Measurements from ENCODE around the gene SLC25A40.
"Not testable (repeated sequence)": the region's sequence is repeated elsewhere in the genome, so short reads cannot be mapped to it uniquely, and the experiment has no call there.

Gene SLC25A40

DNA sequence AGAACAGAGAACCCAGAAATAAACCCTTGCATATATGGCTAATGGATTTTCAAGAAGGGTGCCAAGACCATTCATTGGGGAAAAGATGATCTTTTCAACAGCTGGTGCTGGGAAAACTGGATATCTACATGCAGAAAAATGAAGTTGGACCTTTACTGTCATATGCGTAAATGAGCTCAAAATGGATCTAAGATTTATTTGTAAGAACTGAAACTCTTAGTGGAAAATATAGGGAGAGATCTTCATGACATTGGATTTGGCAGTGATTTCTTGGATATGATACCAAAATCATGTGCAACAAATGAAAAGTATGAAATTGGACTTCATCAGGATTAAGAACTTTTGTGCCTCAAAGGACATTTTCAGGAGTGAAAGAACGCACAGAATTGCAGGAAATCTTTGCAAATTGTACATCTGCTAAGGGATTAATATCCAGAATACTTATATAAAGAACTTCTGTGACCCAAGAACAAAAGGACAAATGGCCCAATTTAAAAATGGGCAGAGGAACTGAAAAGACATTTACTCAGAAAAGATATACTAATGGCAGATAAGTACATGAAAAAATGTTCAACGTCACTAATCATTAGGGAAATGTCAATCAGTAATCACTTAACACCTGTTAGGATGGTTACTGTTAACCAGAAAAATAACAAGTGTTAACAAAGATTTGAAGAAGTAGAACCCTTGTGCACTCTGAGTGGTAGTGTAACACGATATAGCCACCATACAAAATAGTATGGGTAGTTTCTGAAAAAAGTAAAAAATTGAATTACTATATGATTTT lies 6.2 kb upstream of the SLC25A40 start:
- Histone ChIP-seq H3K9ac (ENCODE audit: low read length) (no peak overlapping the region), H3K4me3 (ENCODE audit: low read length) (no peak overlapping the region), H3K4me1 (ENCODE audit: control insufficient read depth, insufficient read depth, low read length) (peaks cover 4% of the 10 kb centered on the region), H3K36me3 (ENCODE audit: control insufficient read depth, insufficient read depth, low read length) (peaks cover 1% of the 10 kb centered on the region), H3K27me3 (ENCODE audit: control insufficient read depth, insufficient read depth, low read length) (no peaks in the 10 kb centered on the region), H3K27ac (ENCODE audit: low read depth, low read length) (no peak overlapping the region)

DNA sequence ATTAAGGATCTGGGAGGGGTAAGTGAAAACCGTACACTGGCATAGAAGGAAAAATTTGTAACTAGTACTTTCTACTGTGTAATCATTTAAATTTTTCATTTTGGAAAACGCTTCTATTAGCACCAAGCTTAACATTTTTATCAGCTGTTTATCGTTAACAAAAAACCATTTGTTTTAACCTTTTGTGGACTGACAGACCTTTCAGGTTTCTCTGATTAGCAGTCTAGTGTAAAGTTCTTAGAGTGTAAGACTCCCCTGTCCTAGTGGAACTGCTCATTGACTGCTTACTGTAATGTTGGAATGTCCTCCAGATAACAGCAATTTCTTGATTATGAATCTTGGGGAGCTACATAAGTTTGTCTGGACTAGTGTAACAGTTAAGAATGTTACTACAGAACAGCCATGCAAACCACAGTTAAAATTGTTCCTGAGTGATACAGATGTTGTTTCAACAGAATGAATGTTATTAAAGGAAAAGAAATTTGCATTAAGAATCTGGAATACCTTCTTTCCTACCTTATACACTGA lies 2.1 kb upstream of the SLC25A40 start:
- H3K27me3 ChIP-seq (ENCODE audit: control insufficient read depth, insufficient read depth, low read length), result no peaks in the 10 kb centered on the region
- H3K4me3 ChIP-seq (ENCODE audit: low read length), result no peak overlapping the region
- H3K27ac ChIP-seq (ENCODE audit: low read depth, low read length), result no peak overlapping the region
- H3K36me3 ChIP-seq (ENCODE audit: control insufficient read depth, insufficient read depth, low read length), result no peaks in the 10 kb centered on the region
- H3K9ac ChIP-seq (ENCODE audit: low read length), result no peak overlapping the region
- H3K4me1 ChIP-seq (ENCODE audit: control insufficient read depth, insufficient read depth, low read length), result peaks cover 8% of the 10 kb centered on the region

DNA sequence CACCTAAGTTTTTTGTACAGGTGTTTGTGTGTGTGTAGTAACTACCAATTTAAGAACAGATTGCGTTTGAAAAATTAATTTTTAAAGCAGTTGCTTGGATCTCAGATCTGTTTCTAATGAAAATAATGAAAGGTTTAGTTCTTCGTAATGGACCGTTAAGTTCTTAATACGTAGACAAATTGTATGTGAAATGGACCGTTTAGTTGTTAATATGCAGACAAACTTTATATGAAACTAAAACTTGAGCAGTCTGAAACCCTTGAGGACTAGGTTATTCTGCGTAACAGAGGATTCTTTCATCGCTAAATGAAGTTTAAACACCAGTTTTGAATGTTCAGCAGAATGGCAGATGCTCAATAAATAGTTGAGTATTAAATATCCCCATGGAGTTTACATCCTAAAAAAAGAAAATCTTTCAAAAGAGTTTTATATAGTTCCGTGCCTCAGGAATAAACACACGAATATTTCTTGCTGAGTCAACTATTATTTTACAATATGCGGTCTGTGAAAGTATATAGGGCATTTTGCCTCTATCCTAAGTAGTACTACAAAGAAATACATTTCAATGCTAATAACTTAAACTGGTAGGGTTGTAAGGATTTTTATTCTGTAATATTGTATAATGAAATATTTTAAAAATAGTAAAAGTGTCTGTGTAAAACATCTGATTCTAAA lies 1.3 kb upstream of the SLC25A40 start:
- no peaks in the 10 kb centered on the region for H3K27me3 ChIP-seq (ENCODE audit: control insufficient read depth, insufficient read depth, low read length)
- H3K36me3 ChIP-seq (ENCODE audit: control insufficient read depth, insufficient read depth, low read length), result no peaks in the 10 kb centered on the region
- peaks cover 8% of the 10 kb centered on the region for H3K4me1 ChIP-seq (ENCODE audit: control insufficient read depth, insufficient read depth, low read length)
- H3K4me3 ChIP-seq (ENCODE audit: low read length), result peak overlapping the region; percentile 95
- peak overlapping the region; percentile 85 for H3K27ac ChIP-seq (ENCODE audit: low read depth, low read length)
- H3K9ac ChIP-seq (ENCODE audit: low read length), result peak overlapping the region; percentile 90

DNA sequence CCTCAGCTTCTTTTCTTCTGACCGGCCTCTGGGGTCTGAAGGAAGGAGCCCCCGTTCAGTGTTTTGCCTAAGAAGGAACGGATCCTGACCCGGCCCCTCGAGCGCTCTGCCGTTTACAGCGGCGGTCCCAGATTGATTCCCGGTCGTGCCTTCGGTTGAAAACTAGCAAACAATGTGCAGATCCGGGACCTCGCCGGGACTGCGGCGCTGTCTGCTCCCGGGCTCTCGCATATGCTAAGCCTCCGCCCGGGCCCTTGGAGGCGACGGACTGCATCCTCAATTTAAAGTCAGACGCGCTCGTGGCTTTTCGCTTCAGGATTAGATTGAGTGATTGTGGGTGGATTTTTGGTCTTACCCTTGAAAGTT lies 692 bp upstream of the SLC25A40 start:
- no peaks in the 10 kb centered on the region for H3K27me3 ChIP-seq (ENCODE audit: control insufficient read depth, insufficient read depth, low read length)
- H3K36me3 ChIP-seq (ENCODE audit: control insufficient read depth, insufficient read depth, low read length), result no peaks in the 10 kb centered on the region
- peak overlapping the region; percentile 90 for H3K9ac ChIP-seq (ENCODE audit: low read length)
- H3K4me1 ChIP-seq (ENCODE audit: control insufficient read depth, insufficient read depth, low read length), result peaks cover 8% of the 10 kb centered on the region
- H3K4me3 ChIP-seq (ENCODE audit: low read length), result peak overlapping the region; percentile 95
- peak overlapping the region; percentile 85 for H3K27ac ChIP-seq (ENCODE audit: low read depth, low read length)

DNA sequence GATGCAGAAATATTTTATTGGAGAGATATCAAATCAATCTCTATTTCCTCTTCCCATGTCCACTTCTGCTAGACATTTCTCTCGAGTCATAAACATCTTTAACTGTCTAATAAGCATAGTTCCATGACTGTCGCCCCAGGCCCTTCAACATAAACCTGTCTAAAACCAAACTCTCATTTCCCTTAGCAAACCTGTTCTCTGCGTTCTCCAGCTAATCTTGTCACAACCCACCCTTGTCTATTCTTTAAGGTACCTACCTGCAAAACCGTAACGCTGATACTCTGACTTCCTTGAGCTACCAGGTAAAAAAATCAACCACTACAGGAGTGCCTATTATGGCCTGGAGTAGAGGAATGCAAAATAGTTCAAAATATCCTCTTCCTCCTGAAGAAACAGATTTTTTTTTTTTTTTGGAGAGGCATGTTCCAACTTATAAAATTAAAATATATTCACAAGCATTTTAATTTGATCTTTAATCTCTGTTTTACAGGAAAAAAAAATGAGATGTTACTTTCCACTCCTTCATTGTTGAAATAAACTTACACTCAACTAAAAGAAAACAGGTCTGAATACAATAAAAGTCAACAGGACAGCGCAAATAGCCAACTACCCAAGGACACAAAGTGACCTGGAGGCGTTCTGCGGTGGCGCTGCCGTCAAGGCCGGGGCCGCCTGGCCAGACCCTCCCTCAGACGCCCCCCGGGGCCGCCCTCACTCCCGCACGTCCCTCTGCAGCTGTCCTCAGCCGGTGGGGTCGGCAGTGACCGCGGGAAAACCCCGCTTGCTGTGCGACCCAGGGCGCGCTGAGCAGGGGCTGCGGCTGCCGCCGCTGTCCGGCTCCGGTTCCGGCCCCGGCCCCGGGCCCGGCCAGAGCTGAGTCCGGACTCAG lies 765 bp downstream of the SLC25A40 start:
- no peaks in the 10 kb centered on the region for H3K36me3 ChIP-seq (ENCODE audit: control insufficient read depth, insufficient read depth, low read length)

DNA sequence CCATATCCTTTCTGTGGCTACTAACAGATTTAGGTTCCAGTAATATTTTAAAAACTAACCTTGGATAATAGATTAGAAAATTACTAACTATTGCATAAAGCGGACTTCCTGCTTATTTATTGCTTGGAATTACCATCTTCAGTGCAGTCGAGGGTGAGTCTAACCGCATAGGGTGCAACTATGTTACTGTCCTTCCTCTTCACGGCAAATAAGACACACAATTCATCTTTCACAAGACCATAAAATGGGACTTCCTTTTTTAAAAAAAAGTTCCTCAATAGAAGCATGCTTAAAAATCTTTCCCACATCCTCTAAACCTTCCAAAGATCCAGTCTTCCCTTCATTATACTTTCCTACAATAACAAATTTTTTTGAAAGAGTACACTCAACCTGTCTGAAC lies 2.1 kb downstream of the SLC25A40 start:
- Histone ChIP-seq H3K4me1 (ENCODE audit: control insufficient read depth, insufficient read depth, low read length) (peaks cover 8% of the 10 kb centered on the region), H3K27me3 (ENCODE audit: control insufficient read depth, insufficient read depth, low read length) (no peaks in the 10 kb centered on the region), H3K9ac (ENCODE audit: low read length) (no peak overlapping the region), H3K36me3 (ENCODE audit: control insufficient read depth, insufficient read depth, low read length) (no peaks in the 10 kb centered on the region), H3K27ac (ENCODE audit: low read depth, low read length) (no peak overlapping the region), H3K4me3 (ENCODE audit: low read length) (no peak overlapping the region)

More for the DNA sequence above, 765 bp downstream of the SLC25A40 start:
- Histone ChIP-seq H3K9ac (ENCODE audit: low read length) (peak overlapping the region; percentile 61), H3K4me3 (ENCODE audit: low read length) (peak overlapping the region; percentile 95), H3K27me3 (ENCODE audit: control insufficient read depth, insufficient read depth, low read length) (no peaks in the 10 kb centered on the region), H3K27ac (ENCODE audit: low read depth, low read length) (peak overlapping the region; percentile 85), H3K4me1 (ENCODE audit: control insufficient read depth, insufficient read depth, low read length) (peaks cover 8% of the 10 kb centered on the region)

DNA sequence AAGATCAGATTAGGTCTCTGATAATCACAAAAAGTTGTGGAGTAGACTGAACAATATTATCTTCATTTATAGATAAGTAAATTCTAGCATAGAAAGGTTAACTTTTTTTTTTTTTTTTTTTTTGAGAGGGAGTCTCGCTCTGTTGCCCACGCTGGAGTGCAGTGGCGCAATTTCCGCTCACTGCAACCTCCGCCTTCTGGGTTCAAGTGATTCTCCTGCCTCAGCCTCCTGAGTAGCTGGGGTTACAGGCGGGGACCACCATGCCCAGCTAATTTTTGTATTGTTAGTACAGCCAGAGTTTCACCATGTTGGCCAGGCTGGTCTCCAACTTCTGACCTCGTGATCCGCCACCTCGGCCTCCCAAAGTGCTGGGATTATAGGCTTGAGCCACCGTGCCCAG lies 2.8 kb downstream of the SLC25A40 start:
- not testable (repeated sequence) for H3K27ac ChIP-seq (ENCODE audit: low read depth, low read length); H3K36me3 ChIP-seq (ENCODE audit: control insufficient read depth, insufficient read depth, low read length); H3K4me3 ChIP-seq (ENCODE audit: low read length); H3K27me3 ChIP-seq (ENCODE audit: control insufficient read depth, insufficient read depth, low read length); H3K4me1 ChIP-seq (ENCODE audit: control insufficient read depth, insufficient read depth, low read length); H3K9ac ChIP-seq (ENCODE audit: low read length)

DNA sequence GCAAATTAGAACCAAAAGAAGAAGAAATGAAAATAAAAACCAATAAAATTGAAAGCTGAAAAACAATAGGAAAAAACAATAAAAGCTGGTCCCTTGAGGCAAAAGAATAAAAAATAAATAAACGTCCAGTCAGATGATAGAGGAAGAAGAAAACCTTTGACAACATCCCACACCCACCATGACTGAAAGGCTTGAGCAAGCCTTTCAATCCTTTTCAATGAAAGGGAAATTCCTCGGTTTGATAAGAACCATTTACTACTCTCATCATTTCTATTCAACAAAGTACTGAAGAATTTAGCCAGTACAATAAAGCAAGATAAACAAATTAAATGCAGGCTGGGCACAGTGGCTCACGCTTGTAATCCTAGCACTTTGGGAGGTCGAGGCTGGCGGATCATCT lies 3.8 kb downstream of the SLC25A40 start:
- H3K27ac ChIP-seq (ENCODE audit: low read depth, low read length), result no peak overlapping the region
- peaks cover 4% of the 10 kb centered on the region for H3K4me1 ChIP-seq (ENCODE audit: control insufficient read depth, insufficient read depth, low read length)
- H3K36me3 ChIP-seq (ENCODE audit: control insufficient read depth, insufficient read depth, low read length), result no peaks in the 10 kb centered on the region
- H3K9ac ChIP-seq (ENCODE audit: low read length), result no peak overlapping the region
- no peaks in the 10 kb centered on the region for H3K27me3 ChIP-seq (ENCODE audit: control insufficient read depth, insufficient read depth, low read length)
- no peak overlapping the region for H3K4me3 ChIP-seq (ENCODE audit: low read length)

DNA sequence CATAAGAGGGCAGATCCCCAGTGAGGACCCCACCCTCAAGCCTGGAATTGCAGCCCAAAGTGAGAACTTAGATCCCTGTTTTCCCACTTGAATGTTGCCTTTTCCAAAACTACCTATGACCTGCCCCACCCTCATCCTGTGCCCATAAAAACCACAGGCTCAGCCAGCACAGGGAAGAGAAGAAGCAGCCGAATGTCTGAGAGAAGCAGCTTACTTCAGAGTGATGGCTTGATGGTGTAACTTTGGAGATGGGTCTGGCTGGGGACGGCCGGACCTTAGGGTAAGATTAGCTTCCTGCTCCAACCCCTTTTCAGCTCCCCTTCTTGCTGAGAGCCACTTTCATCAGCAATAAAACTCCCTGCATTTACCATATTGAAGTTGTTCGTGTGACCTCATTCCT lies 5.7 kb downstream of the SLC25A40 start:
- H3K27ac ChIP-seq (ENCODE audit: low read depth, low read length), result no peak overlapping the region
- no peak overlapping the region for H3K4me3 ChIP-seq (ENCODE audit: low read length)
- H3K9ac ChIP-seq (ENCODE audit: low read length), result no peak overlapping the region
- H3K4me1 ChIP-seq (ENCODE audit: control insufficient read depth, insufficient read depth, low read length), result no peaks in the 10 kb centered on the region
- H3K36me3 ChIP-seq (ENCODE audit: control insufficient read depth, insufficient read depth, low read length), result no peaks in the 10 kb centered on the region
- H3K27me3 ChIP-seq (ENCODE audit: control insufficient read depth, insufficient read depth, low read length), result no peaks in the 10 kb centered on the region

DNA sequence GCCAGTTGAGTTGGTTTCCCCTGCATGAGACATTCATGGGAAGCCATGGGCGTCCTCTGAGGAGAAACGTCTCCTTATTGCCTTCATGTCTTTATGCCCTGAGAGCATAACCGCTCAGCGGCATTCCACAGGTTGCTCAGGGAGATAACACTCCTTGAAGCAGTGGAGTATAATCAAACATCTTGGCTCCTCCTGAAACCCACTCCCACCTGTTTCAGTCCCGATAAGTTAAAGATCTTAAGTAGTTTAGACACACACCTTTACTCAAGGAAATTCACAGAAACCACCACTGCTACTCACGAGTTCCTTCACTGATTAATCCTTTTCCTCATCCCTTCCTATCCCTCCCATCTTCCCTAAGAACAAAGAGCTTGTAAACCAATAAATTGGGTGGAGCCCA lies 9.6 kb downstream of the SLC25A40 start:
- H3K27me3 ChIP-seq (ENCODE audit: control insufficient read depth, insufficient read depth, low read length); H3K9ac ChIP-seq (ENCODE audit: low read length): not testable (repeated sequence)

DNA sequence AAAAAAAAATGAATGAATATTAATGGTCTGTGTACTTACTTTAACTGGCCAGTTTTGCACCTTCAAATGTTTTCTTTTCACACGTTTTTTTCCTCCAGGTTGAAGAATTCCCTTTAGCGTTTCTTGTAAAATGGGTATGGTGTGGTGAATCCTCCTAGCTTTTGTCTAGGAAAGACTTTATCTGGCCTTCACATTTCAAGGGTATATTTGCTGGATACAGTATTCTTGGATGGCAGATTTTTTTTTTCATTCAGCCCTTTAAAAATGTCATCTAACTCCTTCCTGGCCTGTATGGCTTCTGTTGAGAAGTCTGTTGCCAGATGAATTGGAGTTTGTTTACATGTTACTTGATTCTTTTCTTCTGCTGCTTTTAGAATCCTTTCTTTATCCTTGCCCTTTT lies 10.1 kb downstream of the SLC25A40 start:
- Histone ChIP-seq H3K36me3 (ENCODE audit: control insufficient read depth, insufficient read depth, low read length) (no peaks in the 10 kb centered on the region), H3K4me1 (ENCODE audit: control insufficient read depth, insufficient read depth, low read length) (no peaks in the 10 kb centered on the region), H3K4me3 (ENCODE audit: low read length) (no peak overlapping the region), H3K9ac (ENCODE audit: low read length) (no peak overlapping the region), H3K27ac (ENCODE audit: low read depth, low read length) (no peak overlapping the region), H3K27me3 (ENCODE audit: control insufficient read depth, insufficient read depth, low read length) (no peaks in the 10 kb centered on the region)

More for the DNA sequence above, 9.6 kb downstream of the SLC25A40 start:
- H3K27ac ChIP-seq (ENCODE audit: low read depth, low read length); H3K4me1 ChIP-seq (ENCODE audit: control insufficient read depth, insufficient read depth, low read length); H3K36me3 ChIP-seq (ENCODE audit: control insufficient read depth, insufficient read depth, low read length); H3K4me3 ChIP-seq (ENCODE audit: low read length): not testable (repeated sequence)

DNA sequence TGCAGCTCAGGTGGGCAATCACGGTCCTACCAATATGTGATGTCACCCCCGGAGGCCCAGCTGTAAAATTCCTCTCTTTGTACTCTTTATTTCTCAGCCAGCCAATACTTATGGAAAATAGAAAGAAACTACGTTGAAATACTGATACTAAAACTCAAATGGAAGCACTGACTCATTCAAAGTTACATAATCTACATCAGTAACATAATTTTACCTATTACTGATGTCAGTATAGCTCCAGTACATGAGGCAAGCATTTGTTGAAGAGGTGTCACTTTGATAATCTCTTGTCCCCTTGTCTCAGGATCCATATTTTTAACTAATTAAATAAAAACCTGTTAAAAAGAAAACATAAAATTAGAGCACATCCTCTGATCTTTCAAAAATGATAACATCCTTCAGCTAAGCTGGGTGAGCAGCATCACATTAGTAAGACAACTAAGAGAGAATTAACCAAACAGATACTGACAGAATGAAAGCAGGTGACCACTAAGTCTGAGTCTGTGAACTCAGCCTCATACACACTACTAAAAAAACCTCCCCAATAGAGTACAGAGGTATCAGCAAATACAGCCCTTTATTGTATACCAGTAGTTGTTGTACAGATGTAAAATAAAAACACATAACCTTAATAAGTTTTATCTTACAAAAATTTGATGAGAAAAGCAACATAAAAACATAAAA lies 17.6 kb downstream of the SLC25A40 start:
- Histone ChIP-seq H3K9ac (ENCODE audit: low read length) (no peak overlapping the region), H3K36me3 (ENCODE audit: control insufficient read depth, insufficient read depth, low read length) (peaks cover 5% of the 10 kb centered on the region), H3K4me3 (ENCODE audit: low read length) (no peak overlapping the region), H3K4me1 (ENCODE audit: control insufficient read depth, insufficient read depth, low read length) (no peaks in the 10 kb centered on the region), H3K27ac (ENCODE audit: low read depth, low read length) (no peak overlapping the region), H3K27me3 (ENCODE audit: control insufficient read depth, insufficient read depth, low read length) (no peaks in the 10 kb centered on the region)
